HCT116 (cell line): ENCODE results near the gene TWSG1. TPM values are rescaled to one million over a fixed set of nuclear protein-coding genes. Genes with fewer than 3 reads are reported as not detected.

ENCODE experiments used
- ATAC-seq: fragments of 200-7000 bp; cut with Tn5 transposase; 2 replicates; pipeline ENCODE4 v1.9.1; 2020; ENCODE audit warnings: mild to moderate bottlenecking, moderate library complexity
- BruUV-seq: library from RNA; stranded (reverse); fragments of 400-500 nt; replicated peaks from 2 replicates; lab custom pipeline; 2021; lab: Mats Ljungman, UMichigan
- CTCF ChIA-PET: fragments of 300-600 bp; sonication (Branson Sonifier 250); formaldehyde crosslinking; loops from one replicate; lab custom pipeline; 2021; ENCODE audit warnings: antibody characterized with exemption; lab: Charles Lee
- POLR2A ChIA-PET: fragments of 300-600, 350-600 bp; sonication (Branson Sonifier 250); formaldehyde crosslinking; loops from one replicate; lab custom pipeline; 2021; ENCODE audit warnings: antibody characterized with exemption; lab: Charles Lee
- RAD21 ChIA-PET, 2 experiments: fragments of 300-600 bp; sonication (Branson Sonifier 250); formaldehyde crosslinking; loops; one replicate each; lab custom pipeline; 2023; ENCODE audit warnings: low total read pairs in 2 of 2; ENCODE audit not compliant: uncharacterized antibody in 2 of 2, unreplicated experiment in 2 of 2, low non-redundant PET in 1 of 2; lab: Charles Lee
- DNase-seq: peaks from one replicate; pipeline ENCODE4 v3.0.0-alpha.2; 2010; ENCODE audit warnings: low read depth, low spot score
- H2AFZ ChIP-seq: fragments of 200-600 bp; shearing (Covaris generic), sonication (generic); 2 replicates; pipeline ENCODE4 v1.6.1; 2017; ENCODE audit warnings: low read depth, mixed run types, mixed read lengths, antibody characterized with exemption, low read length; ENCODE audit not compliant: poor library complexity, severe bottlenecking
- H3K27ac ChIP-seq: 2 replicates; pipeline ENCODE4 v1.5.1; 2012; ENCODE audit warnings: low read depth, low read length
- H3K27me3 ChIP-seq: fragments of 200-600 bp; sonication (generic); 2 replicates; pipeline ENCODE4 v1.6.1; 2016; ENCODE audit warnings: mixed run types, low read length, mixed read lengths; ENCODE audit not compliant: insufficient read depth
- H3K36me3 ChIP-seq, 2 experiments: fragments of 200-500 bp in 1 of 2; fragments of 200-600 bp in 1 of 2; sonication (Bioruptor generic) in 1 of 2; sonication (generic) in 1 of 2; 2 replicates each; pipeline versions ENCODE4 v1.5.1 to v1.6.1; 2014 to 2016; ENCODE audit warnings: low read length in 2 of 2, inconsistent platforms in 1 of 2, mixed read lengths in 1 of 2, mixed run types in 1 of 2; ENCODE audit not compliant: insufficient read depth in 2 of 2, control insufficient read depth in 1 of 2
- H3K4me1 ChIP-seq, 2 experiments: fragments of 200-600 bp in 1 of 2; sonication (generic) in 1 of 2; 2 replicates each; pipeline versions ENCODE4 v1.5.1 to v1.6.1; 2012 to 2017; ENCODE audit warnings: low read length in 2 of 2, inconsistent platforms in 1 of 2, mild to moderate bottlenecking in 1 of 2, mixed read lengths in 1 of 2, mixed run types in 1 of 2, moderate library complexity in 1 of 2; ENCODE audit not compliant: insufficient read depth in 2 of 2, control insufficient read depth in 1 of 2
- H3K4me2 ChIP-seq: fragments of 200-600 bp; sonication (generic); 2 replicates; pipeline ENCODE4 v1.6.1; 2017; ENCODE audit warnings: mixed run types, low read length, mixed read lengths
- H3K4me3 ChIP-seq, 2 experiments: fragments of 200-600 bp in 1 of 2; sonication (generic) in 1 of 2; replicated peaks in 1 of 2; 2 replicates each; pipeline ENCODE4 v1.5.1; 2011 to 2016; ENCODE audit warnings: low read length in 2 of 2, control low read depth in 1 of 2, low read depth in 1 of 2, mild to moderate bottlenecking in 1 of 2, mixed read lengths in 1 of 2, mixed run types in 1 of 2
- H3K79me2 ChIP-seq: fragments of 200-600 bp; sonication (generic); 2 replicates; pipeline ENCODE4 v1.6.1; 2017; ENCODE audit warnings: mild to moderate bottlenecking, mixed run types, low read length, moderate library complexity, mixed read lengths; ENCODE audit not compliant: insufficient read depth
- H3K9ac ChIP-seq: fragments of 200-600 bp; sonication (generic); 2 replicates; pipeline ENCODE4 v1.6.1; 2016; ENCODE audit warnings: low read length, mixed read lengths
- H3K9me2 ChIP-seq: fragments of 200-600 bp; sonication (generic), shearing (Covaris generic); 2 replicates; pipeline ENCODE4 v1.6.1; 2017; ENCODE audit warnings: mixed run types, mild to moderate bottlenecking, moderate library complexity; ENCODE audit not compliant: insufficient read depth
- H3K9me3 ChIP-seq, 2 experiments: fragments of 200-500 bp in 1 of 2; fragments of 200-600 bp in 1 of 2; sonication (Bioruptor generic) in 1 of 2; sonication (generic) in 1 of 2; 2 replicates each; pipeline ENCODE4 v1.6.1; 2014 to 2017; ENCODE audit warnings: low read length in 2 of 2, mixed read lengths in 2 of 2, inconsistent platforms in 1 of 2, low read depth in 1 of 2, mild to moderate bottlenecking in 1 of 2, mixed run types in 1 of 2, moderate library complexity in 1 of 2; ENCODE audit not compliant: control insufficient read depth in 1 of 2, insufficient read depth in 1 of 2
- H4K20me1 ChIP-seq: fragments of 200-600 bp; sonication (generic), shearing (Covaris generic); 2 replicates; pipeline ENCODE4 v1.6.1; 2017; ENCODE audit warnings: mixed run types, mild to moderate bottlenecking, moderate library complexity; ENCODE audit not compliant: insufficient read depth
- EGR1 ChIP-seq: IDR thresholded peaks from 2 replicates; pipeline ENCODE4 v1.6.1; 2012; ENCODE audit warnings: low read depth
- ELF1 ChIP-seq: IDR thresholded peaks from 2 replicates; pipeline ENCODE4 v1.6.1; 2012; ENCODE audit warnings: low read depth, borderline replicate concordance
- EZH2phosphoT487 ChIP-seq: fragments of 200-600 bp; IDR thresholded peaks from 2 replicates; pipeline ENCODE4 v1.6.1; 2018; ENCODE audit warnings: antibody characterized with exemption, borderline replicate concordance
- FOSL1 ChIP-seq: IDR thresholded peaks from 2 replicates; pipeline ENCODE4 v1.6.1; 2012; ENCODE audit warnings: low read depth
- JUND ChIP-seq: IDR thresholded peaks from 2 replicates; pipeline ENCODE4 v1.6.1; 2012
- POLR2AphosphoS5 ChIP-seq: IDR thresholded peaks from 2 replicates; pipeline ENCODE4 v1.6.1; 2011; ENCODE audit warnings: mild to moderate bottlenecking, low read depth, low read length, moderate library complexity
- RAD21 ChIP-seq: IDR thresholded peaks from 2 replicates; pipeline ENCODE4 v1.6.1; 2012; ENCODE audit warnings: low read depth, mild to moderate bottlenecking
- SIN3A ChIP-seq: IDR thresholded peaks from 2 replicates; pipeline ENCODE4 v1.6.1; 2012; ENCODE audit warnings: low read depth
- TCF7L2 ChIP-seq: IDR thresholded peaks from 2 replicates; pipeline ENCODE4 v1.7.0; 2011; ENCODE audit warnings: borderline replicate concordance, inconsistent platforms; ENCODE audit not compliant: insufficient read depth, insufficient read length; ENCODE audit errors: extremely low read depth
- YY1 ChIP-seq: IDR thresholded peaks from 2 replicates; pipeline ENCODE4 v1.6.1; 2011; ENCODE audit warnings: low read length, low read depth, moderate library complexity, mild to moderate bottlenecking; ENCODE audit not compliant: insufficient replicate concordance; ENCODE audit errors: extremely low read depth
- intact Hi-C: fragments of 100-400 bp; cut with micrococcal nuclease; formaldehyde crosslinking; loops from 2 replicates; pipeline ENCODE4 v1.10.0; 2022
- total RNA-seq: library from RNA; stranded (reverse); gene quantifications from one replicate; pipeline ENCODE4 v1.2.1, GENCODE V29; 2021; ENCODE audit not compliant: unreplicated experiment
- TF ChIP-seq, protein P1 (sequence below): IDR thresholded peaks from 2 replicates; pipeline ENCODE4 v1.6.1; 2012
- TF ChIP-seq, protein P2 (sequence below), 3 experiments: fragments of 200-600 bp in 1 of 3; sonication (generic) in 1 of 3; IDR thresholded peaks in 2 of 3; conservative IDR thresholded peaks in 1 of 3; 2 replicates each; pipeline ENCODE4 v1.5.1; 2012 to 2017; ENCODE audit warnings: low read depth in 2 of 3, low read length in 2 of 3, antibody characterized with exemption in 1 of 3, borderline replicate concordance in 1 of 3, control low read depth in 1 of 3, mild to moderate bottlenecking in 1 of 3, mixed read lengths in 1 of 3, mixed run types in 1 of 3, moderate library complexity in 1 of 3; ENCODE audit not compliant: insufficient read depth in 1 of 3
- TF ChIP-seq, protein P3 (sequence below): IDR thresholded peaks from 2 replicates; pipeline ENCODE4 v1.6.1; 2012

Gene TWSG1
- total RNA-seq, 1 experiment from 2014 or later = 35.7 TPM

DNA sequence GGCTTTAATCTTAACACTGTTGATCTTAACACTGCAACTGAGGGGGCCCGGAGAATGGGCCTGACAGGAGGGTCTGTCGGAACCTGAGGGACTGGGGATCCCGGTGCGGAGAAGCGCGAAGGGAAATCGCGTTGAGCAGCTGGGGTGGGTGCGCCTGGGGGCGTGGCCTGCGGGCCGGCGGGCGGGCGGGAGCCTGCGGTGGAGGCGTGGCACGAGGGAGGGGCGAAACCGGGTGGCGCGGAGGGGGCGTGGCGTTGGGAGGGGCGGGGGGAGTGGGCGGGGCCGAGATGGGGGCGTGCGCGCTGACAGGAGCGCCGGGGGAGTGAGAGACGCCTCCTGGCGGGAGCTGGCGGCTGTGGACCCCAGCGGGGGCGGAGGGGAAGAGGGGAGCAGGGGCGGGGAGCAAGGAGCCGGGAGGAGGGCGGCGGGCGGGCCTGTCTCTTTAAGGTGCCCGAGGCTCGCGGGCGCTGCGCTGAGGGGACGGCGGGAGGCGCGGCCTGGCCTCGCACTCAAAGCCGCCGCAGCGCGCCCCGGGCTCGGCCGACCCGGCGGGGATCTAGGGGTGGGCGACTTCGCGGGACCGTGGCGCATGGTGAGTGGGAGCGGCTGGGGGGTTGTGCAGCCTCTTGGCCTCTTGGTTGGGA, at the start of gene TWSG1 (continued):
- TF ChIP-seq EZH2phosphoT487 (no peak), POLR2AphosphoS5 (peak; percentile 76), ELF1 (no peak)
- TF ChIP-seq, protein P1, sequence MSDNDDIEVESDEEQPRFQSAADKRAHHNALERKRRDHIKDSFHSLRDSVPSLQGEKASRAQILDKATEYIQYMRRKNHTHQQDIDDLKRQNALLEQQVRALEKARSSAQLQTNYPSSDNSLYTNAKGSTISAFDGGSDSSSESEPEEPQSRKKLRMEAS = peak; percentile 29
- TF ChIP-seq, all 23 proteins: peak for 7

DNA sequence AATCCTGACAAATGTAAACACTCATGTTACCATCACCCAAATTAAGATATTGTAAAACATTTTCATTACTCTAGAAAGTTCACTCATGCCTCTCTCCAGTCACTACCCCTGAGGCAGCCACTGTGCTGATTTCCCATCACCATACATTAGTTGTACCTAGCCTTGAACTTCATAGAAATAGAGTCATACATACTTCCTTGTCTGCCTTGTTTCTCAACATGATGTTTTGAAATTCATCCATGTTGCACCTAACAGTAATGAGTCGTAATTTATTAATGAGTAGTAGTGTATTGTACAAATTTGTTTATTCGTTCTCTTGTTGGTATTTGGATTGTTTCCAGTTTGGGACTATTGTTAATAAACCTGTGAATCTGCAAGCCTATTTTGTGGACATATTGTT, 49.0 kb upstream of the TWSG1 start:
- H3K27me3 ChIP-seq = no peaks in the 10 kb centered on the region
- intact Hi-C loops = no loop called here
- H3K4me1 ChIP-seq = no peaks in the 10 kb centered on the region
- no TSS peak for BruUV-seq
- ATAC-seq = no peak
- no peak overlapping the region for H3K9ac ChIP-seq
- no peak overlapping the region for H3K4me2 ChIP-seq
- no peak overlapping the region for H2AFZ ChIP-seq
- ChIA-PET CTCF (no interaction called here), RAD21 (no interaction called here), POLR2A (no interaction called here)
- H3K79me2 ChIP-seq = no peaks in the 10 kb centered on the region
- H3K9me3 ChIP-seq = no peaks in the 10 kb centered on the region
- no peaks in the 10 kb centered on the region for H3K9me2 ChIP-seq
- no peak overlapping the region for H3K27ac ChIP-seq
- H3K36me3 ChIP-seq = no peaks in the 10 kb centered on the region
- no peaks in the 10 kb centered on the region for H4K20me1 ChIP-seq
- no peak for DNase-seq
- no peak overlapping the region for H3K4me3 ChIP-seq
- TF ChIP-seq EGR1 (no peak), FOSL1 (no peak), RAD21 (no peak), TCF7L2 (no peak), JUND (no peak), YY1 (no peak), SIN3A (no peak), POLR2AphosphoS5 (no peak)
- TF ChIP-seq, protein P1 = no peak
- TF ChIP-seq, protein P2, sequence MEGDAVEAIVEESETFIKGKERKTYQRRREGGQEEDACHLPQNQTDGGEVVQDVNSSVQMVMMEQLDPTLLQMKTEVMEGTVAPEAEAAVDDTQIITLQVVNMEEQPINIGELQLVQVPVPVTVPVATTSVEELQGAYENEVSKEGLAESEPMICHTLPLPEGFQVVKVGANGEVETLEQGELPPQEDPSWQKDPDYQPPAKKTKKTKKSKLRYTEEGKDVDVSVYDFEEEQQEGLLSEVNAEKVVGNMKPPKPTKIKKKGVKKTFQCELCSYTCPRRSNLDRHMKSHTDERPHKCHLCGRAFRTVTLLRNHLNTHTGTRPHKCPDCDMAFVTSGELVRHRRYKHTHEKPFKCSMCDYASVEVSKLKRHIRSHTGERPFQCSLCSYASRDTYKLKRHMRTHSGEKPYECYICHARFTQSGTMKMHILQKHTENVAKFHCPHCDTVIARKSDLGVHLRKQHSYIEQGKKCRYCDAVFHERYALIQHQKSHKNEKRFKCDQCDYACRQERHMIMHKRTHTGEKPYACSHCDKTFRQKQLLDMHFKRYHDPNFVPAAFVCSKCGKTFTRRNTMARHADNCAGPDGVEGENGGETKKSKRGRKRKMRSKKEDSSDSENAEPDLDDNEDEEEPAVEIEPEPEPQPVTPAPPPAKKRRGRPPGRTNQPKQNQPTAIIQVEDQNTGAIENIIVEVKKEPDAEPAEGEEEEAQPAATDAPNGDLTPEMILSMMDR (IDR thresholded peaks at IDR 0.05 in 2 of 3, conservative IDR thresholded peaks at IDR 0.05 in 1 of 3; ENCODE audit: borderline replicate concordance in 1 of 3, insufficient read depth in 1 of 3, low read depth in 2 of 3, low read length in 2 of 3) = no peak
- TF ChIP-seq, protein P3, sequence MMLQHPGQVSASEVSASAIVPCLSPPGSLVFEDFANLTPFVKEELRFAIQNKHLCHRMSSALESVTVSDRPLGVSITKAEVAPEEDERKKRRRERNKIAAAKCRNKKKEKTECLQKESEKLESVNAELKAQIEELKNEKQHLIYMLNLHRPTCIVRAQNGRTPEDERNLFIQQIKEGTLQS = no peak
